ENCODE data around the gene EEF2KMT.

The EEF2KMT gene

DNA sequence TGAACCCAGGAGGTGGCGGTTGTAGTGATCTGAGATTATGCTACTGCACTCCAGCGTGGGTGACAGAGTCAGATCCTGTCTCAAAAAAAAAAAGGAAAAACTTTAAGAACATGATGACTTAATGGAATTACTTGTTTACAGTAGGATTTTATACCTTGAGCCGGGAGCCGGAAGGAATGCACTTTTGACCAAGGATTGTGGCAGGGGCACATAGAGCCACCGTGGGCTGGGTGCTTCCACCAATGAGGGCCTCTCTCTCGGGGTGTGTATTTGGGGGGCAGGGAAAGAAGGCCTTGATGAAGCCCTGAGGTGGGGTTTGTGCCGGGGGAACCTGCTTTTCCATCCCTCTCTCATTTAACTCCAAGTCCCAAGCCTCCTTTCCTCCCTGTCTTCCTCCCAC, 57.1 kb downstream of the EEF2KMT start:
- no peak for DNase-seq

DNA sequence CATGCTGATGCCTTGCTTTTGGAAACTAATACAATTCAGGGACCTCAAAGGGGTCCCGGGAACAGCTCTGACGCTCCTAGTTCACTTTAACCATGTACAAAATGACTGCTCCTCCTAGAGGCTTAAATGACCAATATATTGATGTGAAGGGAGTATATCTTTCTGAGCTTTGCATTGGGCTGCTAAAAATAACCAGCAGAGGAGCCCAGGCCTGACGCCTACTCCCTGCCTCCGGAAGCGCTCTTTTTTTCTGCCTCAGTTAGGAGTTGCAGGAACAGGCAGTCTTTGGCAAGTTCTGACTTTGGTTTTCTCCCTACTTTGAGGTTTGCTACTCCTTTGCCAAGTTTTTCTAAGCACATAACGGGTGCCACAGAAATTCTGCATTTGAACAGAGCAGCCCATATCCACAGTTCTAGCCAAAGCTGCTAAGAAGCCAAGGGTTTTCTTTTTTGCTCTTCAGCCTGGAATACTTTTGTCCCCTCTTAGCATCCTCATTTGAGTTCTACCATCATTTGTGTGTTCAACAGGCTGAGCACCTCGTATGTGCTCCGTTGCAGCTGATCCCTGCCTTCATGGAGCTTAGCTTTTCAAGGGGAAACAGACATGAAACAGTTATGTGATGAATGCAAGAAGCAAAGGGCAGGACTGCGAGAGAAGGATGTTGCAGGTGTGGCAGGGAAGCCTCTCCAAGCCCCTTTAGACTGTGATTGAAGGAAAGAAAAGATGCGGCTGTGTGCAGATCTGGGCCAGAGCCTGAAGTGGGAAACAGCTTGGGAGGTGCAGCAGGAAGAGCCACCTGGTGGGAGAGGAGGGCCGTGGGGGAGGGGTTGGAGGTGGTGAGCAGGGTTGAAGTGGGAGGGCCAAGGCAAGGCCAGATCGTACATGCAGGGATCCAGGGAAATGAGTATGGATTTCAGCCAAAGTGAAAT, 61.1 kb downstream of the EEF2KMT start:
- no peak for DNase-seq

DNA sequence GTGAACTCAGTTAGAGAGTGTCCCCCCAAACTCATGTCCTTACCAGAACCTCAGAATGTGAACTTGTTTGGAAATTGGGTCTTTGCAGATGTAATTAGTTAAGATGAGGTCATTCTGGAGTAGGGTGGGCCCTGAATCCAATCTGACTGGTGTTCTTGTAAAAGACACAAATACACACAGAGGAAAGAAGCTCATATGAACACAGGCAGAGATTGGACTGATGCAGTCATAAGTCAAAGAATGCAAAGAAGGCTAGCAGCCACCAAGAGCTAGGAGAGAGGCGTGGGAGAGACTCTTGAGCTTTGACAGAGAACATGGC, 61.7 kb downstream of the EEF2KMT start:
- DNase-seq, result no peak

Data from stimulated activated CD4-positive, alpha-beta T cell treated with anti-CD3 and anti-CD28 coated beads, Interleukin-12 subunit alpha, Interleukin-12 subunit beta, amount 100 ng/mL, for 4 hours (primary cell).